H9 (cell line): ENCODE results near the gene CENPA. TPM values are rescaled to one million over a fixed set of nuclear protein-coding genes. Genes with fewer than 3 reads are reported as not detected.

Source experiments
- DNase-seq: peaks from one replicate; pipeline ENCODE4 v3.0.0-alpha.2; 2017
- H2AFZ ChIP-seq: one replicate; pipeline ENCODE4 v1.6.1; 2013; ENCODE audit warnings: mild to moderate bottlenecking, low read length, control low read depth, moderate library complexity
- H2AK5ac ChIP-seq: 2 replicates; pipeline ENCODE4 v1.6.1; 2013; ENCODE audit warnings: low read length, control low read depth, mixed read lengths; ENCODE audit not compliant: insufficient read length
- H2BK120ac ChIP-seq: one replicate; pipeline ENCODE4 v1.6.1; 2013; ENCODE audit warnings: low read depth, mild to moderate bottlenecking, low read length, control low read depth, inconsistent platforms; ENCODE audit not compliant: poor library complexity, severe bottlenecking
- H2BK12ac ChIP-seq: 2 replicates; pipeline ENCODE4 v1.6.1; 2013; ENCODE audit warnings: low read length, control low read depth, mixed read lengths, low read depth; ENCODE audit not compliant: insufficient read length
- H2BK15ac ChIP-seq: 2 replicates; pipeline ENCODE4 v1.6.1; 2013; ENCODE audit warnings: low read depth, low read length, control low read depth
- H2BK20ac ChIP-seq: one replicate; pipeline ENCODE4 v1.6.1; 2013; ENCODE audit warnings: low read depth, mild to moderate bottlenecking, low read length, control low read depth, inconsistent platforms; ENCODE audit not compliant: poor library complexity, severe bottlenecking
- H2BK5ac ChIP-seq: 2 replicates; pipeline ENCODE4 v1.6.1; 2013; ENCODE audit warnings: low read length, control low read depth, mixed read lengths; ENCODE audit not compliant: insufficient read length
- H3K14ac ChIP-seq: 2 replicates; pipeline ENCODE4 v1.6.1; 2013; ENCODE audit warnings: low read length, control low read depth; ENCODE audit not compliant: insufficient read depth
- H3K18ac ChIP-seq: 2 replicates; pipeline ENCODE4 v1.6.1; 2013; ENCODE audit warnings: low read depth, mild to moderate bottlenecking, mixed read lengths, low read length, control low read depth; ENCODE audit not compliant: insufficient read length
- H3K23ac ChIP-seq: 2 replicates; pipeline ENCODE4 v1.6.1; 2013; ENCODE audit warnings: low read length, control low read depth, mixed read lengths, low read depth; ENCODE audit not compliant: insufficient read length
- H3K23me2 ChIP-seq: 2 replicates; pipeline ENCODE4 v1.6.1; 2013; ENCODE audit warnings: low read depth, mild to moderate bottlenecking, mixed read lengths, low read length, control low read depth; ENCODE audit not compliant: insufficient read length, poor library complexity, severe bottlenecking
- H3K27ac ChIP-seq: 2 replicates; pipeline ENCODE4 v1.5.1; 2013; ENCODE audit warnings: low read length, control low read depth, mixed read lengths, low read depth; ENCODE audit not compliant: insufficient read length
- H3K27me3 ChIP-seq: 2 replicates; pipeline ENCODE4 v1.6.1; 2013; ENCODE audit warnings: low read length, control low read depth, inconsistent platforms; ENCODE audit not compliant: insufficient read depth
- H3K4ac ChIP-seq: 2 replicates; pipeline ENCODE4 v1.6.1; 2013; ENCODE audit warnings: low read depth, mild to moderate bottlenecking, control low read depth, inconsistent platforms, low read length, moderate library complexity
- H3K4me1 ChIP-seq: 2 replicates; pipeline ENCODE4 v1.6.1; 2013; ENCODE audit warnings: low read length, control low read depth, inconsistent platforms; ENCODE audit not compliant: insufficient read depth
- H3K4me2 ChIP-seq: 2 replicates; pipeline ENCODE4 v1.6.1; 2013; ENCODE audit warnings: low read length, control low read depth, mixed read lengths; ENCODE audit not compliant: insufficient read length, insufficient read depth
- H3K56ac ChIP-seq: 2 replicates; pipeline ENCODE4 v1.6.1; 2013; ENCODE audit warnings: low read depth, mild to moderate bottlenecking, mixed read lengths, low read length, control low read depth; ENCODE audit not compliant: insufficient read length
- H3K79me1 ChIP-seq: 2 replicates; pipeline ENCODE4 v1.6.1; 2013; ENCODE audit warnings: low read depth, mild to moderate bottlenecking, moderate library complexity, low read length, control low read depth, inconsistent platforms; ENCODE audit not compliant: insufficient read depth, poor library complexity, severe bottlenecking
- H3K79me2 ChIP-seq: 2 replicates; pipeline ENCODE4 v1.6.1; 2013; ENCODE audit warnings: low read length, control low read depth, inconsistent platforms; ENCODE audit not compliant: insufficient read depth
- H3K9ac ChIP-seq: 2 replicates; pipeline ENCODE4 v1.6.1; 2013; ENCODE audit warnings: low read length, control low read depth, mixed read lengths; ENCODE audit not compliant: insufficient read length; ENCODE audit errors: extremely low read depth
- H3K9me3 ChIP-seq: one replicate; pipeline ENCODE4 v1.6.1; 2013; ENCODE audit warnings: low read depth, low read length, inconsistent platforms; ENCODE audit not compliant: control insufficient read depth
- H3T11ph ChIP-seq: one replicate; pipeline ENCODE4 v1.6.1; 2013; ENCODE audit warnings: mild to moderate bottlenecking, low read length, control low read depth, inconsistent platforms
- H4K20me1 ChIP-seq: one replicate; pipeline ENCODE4 v1.6.1; 2013; ENCODE audit not compliant: control insufficient read depth, insufficient read length, insufficient read depth
- H4K5ac ChIP-seq: 2 replicates; pipeline ENCODE4 v1.6.1; 2013; ENCODE audit warnings: low read depth, mild to moderate bottlenecking, mixed read lengths, low read length, control low read depth; ENCODE audit not compliant: insufficient read length
- H4K8ac ChIP-seq: replicated peaks from 2 replicates; pipeline ENCODE4 v1.6.1; 2013; ENCODE audit warnings: low read length, control low read depth, mixed read lengths, low read depth; ENCODE audit not compliant: insufficient read length
- H4K91ac ChIP-seq: 2 replicates; pipeline ENCODE4 v1.6.1; 2013; ENCODE audit warnings: low read depth, mild to moderate bottlenecking, moderate library complexity, mixed read lengths, low read length, control low read depth; ENCODE audit not compliant: insufficient read length
- H3K27ac Mint-ChIP-seq, 3 experiments: 2 replicates in 2 of 3; 3 replicates in 1 of 3; pipeline ENCODE4 v1.8.0; 2020 to 2021; ENCODE audit warnings: mixed read lengths in 3 of 3, mild to moderate bottlenecking in 1 of 3, moderate library complexity in 1 of 3
- H3K27me3 Mint-ChIP-seq: 2 replicates; pipeline ENCODE4 v1.8.0; 2021; ENCODE audit warnings: low read depth, mild to moderate bottlenecking, moderate library complexity, mixed read lengths
- H3K36me3 Mint-ChIP-seq, 3 experiments: 2 replicates in 2 of 3; 3 replicates in 1 of 3; pipeline ENCODE4 v1.8.0; 2020 to 2021; ENCODE audit warnings: low read depth in 3 of 3, mixed read lengths in 3 of 3; ENCODE audit not compliant: insufficient read depth in 1 of 3
- H3K4me1 Mint-ChIP-seq, 2 experiments: 2 replicates each; pipeline ENCODE4 v1.8.0; 2020; ENCODE audit warnings: mixed read lengths in 2 of 2
- H3K4me3 Mint-ChIP-seq, 2 experiments: 2 replicates in 1 of 2; 3 replicates in 1 of 2; pipeline ENCODE4 v1.8.0; 2020 to 2021; ENCODE audit warnings: mild to moderate bottlenecking in 2 of 2, mixed read lengths in 2 of 2, moderate library complexity in 1 of 2
- H3K9me3 Mint-ChIP-seq, 2 experiments: 2 replicates in 1 of 2; 3 replicates in 1 of 2; pipeline ENCODE4 v1.8.0; 2020; ENCODE audit warnings: mild to moderate bottlenecking in 2 of 2, mixed read lengths in 2 of 2, moderate library complexity in 1 of 2
- WGBS: extraction: QIAGEN DNeasy Blood & Tissue Kit; methylation state at CpG from one replicate; pipeline ENCODE4 v1.1.7; 2013; ENCODE audit warnings: missing lambda C conversion rate, low lambda C conversion rate, mixed read lengths; ENCODE audit not compliant: insufficient read length; ENCODE audit errors: extremely low coverage; 5-methylcytosine and 5-hydroxymethylcytosine counted together
- total RNA-seq: library from RNA; stranded (reverse); gene quantifications from 2 replicates; pipeline ENCODE4 v1.2.1, GENCODE V29; 2021
- TF ChIP-seq, protein P1 (sequence below): fragments of 200-600 bp; sonication (generic); conservative IDR thresholded peaks from 3 replicates; pipeline ENCODE4 v1.8.0; 2021; ENCODE audit warnings: antibody characterized with exemption, mild to moderate bottlenecking

CENPA gene
- total RNA-seq, 1 experiment from 2014 or later = 19.3 TPM

DNA sequence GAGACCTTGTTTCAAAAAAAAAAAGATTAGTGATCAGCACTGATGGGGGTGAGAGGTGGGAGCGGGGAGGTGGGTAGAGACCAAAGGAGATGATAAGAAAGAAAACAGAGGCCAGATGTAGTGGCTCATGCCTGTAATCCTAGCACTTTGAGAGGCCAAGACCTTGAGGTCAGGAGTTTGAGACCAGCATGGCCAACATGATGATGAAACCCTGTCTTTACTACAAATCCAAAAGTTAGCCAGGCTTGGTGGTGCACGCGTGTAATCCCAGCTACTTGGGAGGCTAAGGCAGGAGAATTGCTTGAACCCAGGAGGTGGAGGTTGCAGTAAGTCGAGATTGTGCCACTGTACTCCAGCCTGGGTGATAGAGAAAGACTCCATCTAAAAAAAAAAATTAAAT is 31.3 kb upstream of the CENPA start:
- Histone ChIP-seq H4K8ac (no peak overlapping the region), H2BK12ac (no peak overlapping the region), H3K23me2 (no peaks in the 10 kb centered on the region), H3K9ac (no peak overlapping the region), H3K4me2 (no peak overlapping the region), H2BK15ac (no peak overlapping the region), H3K79me1 (no peaks in the 10 kb centered on the region), H2BK5ac (no peak overlapping the region), H3K27ac (no peak overlapping the region), H3K4ac (no peak overlapping the region), H3K79me2 (no peaks in the 10 kb centered on the region), H3K27me3 (peaks cover 4% of the 10 kb centered on the region; the same call in 1 of the 2 replicates), H3T11ph (no peak overlapping the region), H2AFZ (no peak overlapping the region), H3K23ac (no peak overlapping the region), H4K91ac (no peak overlapping the region), H3K56ac (no peak overlapping the region), H3K4me1 (peaks cover 11% of the 10 kb centered on the region), H3K18ac (no peak overlapping the region), H2AK5ac (no peak overlapping the region), H4K20me1 (no peaks in the 10 kb centered on the region), H4K5ac (no peak overlapping the region), H2BK120ac (no peak overlapping the region), H3K9me3 (no peaks in the 10 kb centered on the region), H2BK20ac (no peak overlapping the region), H3K14ac (no peak overlapping the region)
- Mint-ChIP-seq H3K4me3 (no peak overlapping the region), H3K27me3 (peaks cover 58% of the 10 kb centered on the region), H3K9me3 (peaks cover 8 to 9% of the 10 kb centered on the region in 2 experiments), H3K4me1 (peaks cover 61 to 69% of the 10 kb centered on the region in 2 experiments), H3K27ac (no peak overlapping the region), H3K36me3 (peaks cover 4 to 10% (median 5%) of the 10 kb centered on the region in 3 experiments; a peak in 5 of 7 replicates)
- WGBS = no CpG with 5 or more reads among the region's 4 CpGs
- no peak for DNase-seq
- TF ChIP-seq, protein P1, sequence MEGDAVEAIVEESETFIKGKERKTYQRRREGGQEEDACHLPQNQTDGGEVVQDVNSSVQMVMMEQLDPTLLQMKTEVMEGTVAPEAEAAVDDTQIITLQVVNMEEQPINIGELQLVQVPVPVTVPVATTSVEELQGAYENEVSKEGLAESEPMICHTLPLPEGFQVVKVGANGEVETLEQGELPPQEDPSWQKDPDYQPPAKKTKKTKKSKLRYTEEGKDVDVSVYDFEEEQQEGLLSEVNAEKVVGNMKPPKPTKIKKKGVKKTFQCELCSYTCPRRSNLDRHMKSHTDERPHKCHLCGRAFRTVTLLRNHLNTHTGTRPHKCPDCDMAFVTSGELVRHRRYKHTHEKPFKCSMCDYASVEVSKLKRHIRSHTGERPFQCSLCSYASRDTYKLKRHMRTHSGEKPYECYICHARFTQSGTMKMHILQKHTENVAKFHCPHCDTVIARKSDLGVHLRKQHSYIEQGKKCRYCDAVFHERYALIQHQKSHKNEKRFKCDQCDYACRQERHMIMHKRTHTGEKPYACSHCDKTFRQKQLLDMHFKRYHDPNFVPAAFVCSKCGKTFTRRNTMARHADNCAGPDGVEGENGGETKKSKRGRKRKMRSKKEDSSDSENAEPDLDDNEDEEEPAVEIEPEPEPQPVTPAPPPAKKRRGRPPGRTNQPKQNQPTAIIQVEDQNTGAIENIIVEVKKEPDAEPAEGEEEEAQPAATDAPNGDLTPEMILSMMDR = no peak
